ENCODE results near the gene SVEP1. TPM values are rescaled to one million over a fixed set of nuclear protein-coding genes. Genes with fewer than 3 reads are reported as not detected.
"Not testable (repeated sequence)": the region's sequence is repeated elsewhere in the genome, so short reads cannot be mapped to it uniquely, and the experiment has no call there.

Gene SVEP1
- total RNA-seq, 1 donor from 2014 or later: 44.6 TPM

GRCh38 chr9:110578575-110579033, 937 bp downstream of the SVEP1 start:
- DNase-seq: peak; percentile 21

- no peak for DNase-seq
Observed at GRCh38 chr9:110575945-110576344, 3.6 kb downstream of the SVEP1 start.

- DNase-seq: no peak
Observed at GRCh38 chr9:110575169-110575568, 4.4 kb downstream of the SVEP1 start.

- DNase-seq: no peak
Observed at GRCh38 chr9:110573305-110573704, 6.2 kb downstream of the SVEP1 start.

DNA sequence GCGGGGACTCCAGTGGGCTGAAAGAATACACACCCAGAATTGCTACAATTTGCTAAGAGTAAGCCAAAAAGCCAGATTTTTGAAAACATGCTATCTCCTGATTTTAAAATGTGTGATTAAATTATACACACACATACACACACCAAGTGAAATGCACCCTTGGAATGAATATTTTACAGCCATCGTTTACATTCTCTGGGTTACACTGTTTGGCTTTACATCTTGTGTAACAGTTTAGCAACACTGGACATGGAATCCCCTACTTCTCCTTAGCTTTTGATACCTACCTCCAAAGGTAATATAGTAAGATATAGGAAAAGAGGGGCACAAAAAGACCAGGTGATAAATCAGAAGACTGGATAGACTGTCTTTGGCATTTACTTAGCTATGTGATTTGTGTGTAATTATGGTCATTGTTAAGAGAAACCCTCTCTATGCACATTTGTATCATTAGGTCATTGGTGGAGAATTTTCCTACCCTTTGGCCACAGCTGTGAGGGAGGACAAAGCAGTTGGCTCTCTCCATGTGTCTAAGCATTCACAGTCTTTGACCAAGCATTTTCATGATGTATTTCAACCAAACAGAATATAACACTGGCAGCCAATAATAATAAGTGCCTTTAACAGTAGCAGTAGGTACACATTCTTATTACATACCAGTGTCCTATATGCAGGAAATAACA, 7.6 kb downstream of the SVEP1 start:
- DNase-seq: no peak

DNA sequence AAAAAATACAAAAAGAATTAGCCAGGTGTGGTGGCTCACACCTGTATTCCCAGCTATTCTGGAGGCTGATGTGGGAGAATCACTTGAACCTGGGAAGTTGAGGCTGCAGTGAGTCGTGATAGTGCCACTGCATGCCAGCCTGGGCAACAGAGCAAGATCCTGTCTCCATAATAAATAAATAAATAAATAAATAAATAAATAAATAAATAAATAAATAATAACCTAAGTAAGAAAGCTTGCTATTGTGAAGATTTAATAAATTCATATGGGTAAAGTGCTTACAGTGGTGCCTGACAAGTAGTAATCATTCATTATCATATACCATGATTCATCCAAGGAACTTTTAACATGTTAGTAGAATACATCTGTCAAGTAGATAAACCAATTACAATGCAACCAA, 13.4 kb downstream of the SVEP1 start:
- no peak for DNase-seq

DNA sequence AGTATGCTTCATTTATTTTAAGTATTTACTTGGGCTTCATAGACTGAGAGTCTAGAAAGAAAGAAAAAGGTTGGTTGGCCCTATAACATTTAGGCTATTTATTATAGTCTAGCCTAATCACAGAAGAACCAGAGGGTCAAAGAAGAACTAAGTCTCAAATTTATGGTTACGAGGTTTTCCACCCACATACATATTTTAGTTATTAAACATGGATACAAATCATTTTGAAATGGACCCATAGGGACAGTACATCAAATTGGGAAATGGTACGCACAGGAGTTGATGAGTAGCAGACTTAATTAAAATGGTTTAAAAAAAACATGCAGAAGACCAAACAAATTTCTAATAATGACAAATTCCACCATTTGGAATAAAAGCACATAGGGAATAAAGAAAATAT, 17.7 kb downstream of the SVEP1 start:
- no peak for DNase-seq

DNA sequence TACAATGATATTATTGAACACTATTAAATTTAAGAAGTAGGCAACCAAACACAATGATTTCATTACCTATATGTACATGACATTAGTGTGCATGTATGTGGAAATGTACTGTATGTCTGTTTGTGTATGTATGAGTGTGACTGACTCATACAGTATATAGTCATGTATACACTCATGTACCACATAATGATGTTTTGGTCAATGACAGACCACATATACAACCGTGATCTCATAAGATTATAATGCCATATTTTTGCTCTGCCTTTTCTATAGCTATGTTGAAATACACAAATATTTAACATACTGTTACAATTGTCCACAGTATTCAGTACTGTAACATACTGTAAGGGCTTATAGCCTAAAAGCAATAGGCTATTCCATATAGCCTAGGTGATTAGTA, 19.7 kb downstream of the SVEP1 start:
- no peak for DNase-seq

DNA sequence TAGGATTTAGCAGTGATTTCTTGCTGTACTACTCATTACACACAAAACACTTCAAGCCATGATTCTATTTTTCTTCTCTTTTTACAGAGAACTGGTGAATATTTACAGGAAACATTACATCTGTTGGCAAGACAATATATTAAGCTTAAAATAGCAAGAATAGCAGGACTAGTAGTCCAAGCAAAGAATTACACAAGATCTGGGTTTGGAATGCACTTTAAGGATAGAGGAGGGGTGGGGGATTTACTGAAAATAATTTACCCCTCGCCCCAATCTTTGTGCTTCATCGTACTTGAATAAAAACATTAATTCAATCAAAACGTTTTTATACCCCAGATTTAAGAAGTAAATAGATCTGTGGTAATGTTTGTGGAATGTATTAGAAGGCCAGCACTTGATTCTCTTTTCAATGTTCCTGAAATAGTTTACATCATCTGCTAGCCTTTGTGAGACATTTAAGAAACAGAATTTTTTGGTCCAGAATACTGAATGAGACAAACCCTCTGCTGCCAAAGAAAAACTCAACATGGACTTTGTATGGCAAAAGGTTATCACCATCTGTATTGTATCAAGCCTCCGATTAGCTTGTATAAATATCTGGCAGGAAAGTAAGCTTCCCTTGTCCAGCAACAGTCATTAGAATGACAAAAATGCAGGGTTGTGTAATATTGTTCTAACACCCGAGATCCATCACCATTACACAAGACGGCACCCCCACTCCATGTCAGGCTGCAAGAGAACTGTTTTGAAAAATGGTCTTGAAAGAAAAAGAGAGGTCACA, 23.8 kb downstream of the SVEP1 start:
- DNase-seq: peak; percentile 98

DNA sequence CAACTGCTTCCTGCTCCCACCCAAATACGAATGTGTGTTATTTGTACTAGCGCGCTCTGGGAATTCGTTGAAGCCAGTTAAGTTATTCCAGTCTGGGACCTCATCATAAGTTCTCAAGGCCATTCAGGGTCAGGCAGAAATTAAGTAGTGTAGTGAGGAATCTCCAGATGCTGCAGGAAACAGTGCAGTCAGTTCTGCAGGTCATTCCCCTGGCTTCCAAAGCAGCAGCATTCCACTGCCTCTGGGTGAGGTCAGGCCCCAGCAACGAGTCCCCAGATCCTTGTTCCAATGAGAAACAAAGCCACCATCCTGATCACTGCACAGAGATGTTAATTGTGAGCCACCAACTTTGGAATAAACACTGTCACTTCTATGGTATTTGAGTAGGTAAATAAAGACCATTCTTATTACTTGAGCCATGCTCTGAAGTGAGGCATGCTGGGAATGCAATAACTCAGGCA, 33.1 kb downstream of the SVEP1 start:
- no peak for DNase-seq

DNA sequence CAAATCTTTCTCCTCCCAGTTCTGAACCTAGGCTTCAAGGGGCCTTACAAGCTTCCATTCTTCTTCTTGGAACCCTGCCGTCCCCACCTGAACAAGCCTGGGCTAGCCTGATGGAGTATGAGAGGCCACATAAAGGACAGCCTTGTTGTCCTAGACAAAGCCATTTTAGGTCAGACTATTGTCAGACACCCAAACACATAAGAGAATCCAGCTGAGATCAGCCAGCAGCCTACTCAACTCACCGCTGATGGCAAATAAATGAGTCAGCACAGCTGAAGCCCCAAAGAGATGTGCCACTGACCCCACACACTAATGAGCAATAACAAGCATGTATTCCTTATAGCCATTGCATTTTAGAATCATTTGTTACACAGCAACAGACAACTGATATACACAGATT, 33.8 kb downstream of the SVEP1 start:
- no peak for DNase-seq

DNA sequence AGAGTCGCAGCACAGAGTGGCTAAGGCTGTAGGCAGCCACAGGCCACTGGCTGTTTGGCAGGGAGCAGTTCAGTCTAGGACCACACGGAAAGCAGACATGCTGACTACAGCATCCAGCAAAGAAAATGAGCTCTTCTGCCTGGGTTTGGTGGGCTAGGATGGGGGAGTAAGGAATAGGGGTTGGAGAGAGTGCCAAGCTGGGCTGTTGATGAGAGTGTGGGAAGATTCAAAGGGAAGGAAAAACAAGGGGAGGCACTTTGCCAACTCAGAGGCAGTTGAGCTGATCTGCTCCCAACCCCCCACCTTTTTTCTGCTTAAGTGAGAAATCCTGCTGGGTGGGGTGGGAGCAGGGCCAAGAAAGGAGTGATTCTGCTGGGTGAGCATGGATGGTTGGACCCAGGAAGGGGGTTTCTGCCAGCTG, 35.9 kb downstream of the SVEP1 start:
- DNase-seq: peak; percentile 18

- no peak for DNase-seq
Observed at GRCh38 chr9:110541950-110542349, 37.6 kb downstream of the SVEP1 start.

DNA sequence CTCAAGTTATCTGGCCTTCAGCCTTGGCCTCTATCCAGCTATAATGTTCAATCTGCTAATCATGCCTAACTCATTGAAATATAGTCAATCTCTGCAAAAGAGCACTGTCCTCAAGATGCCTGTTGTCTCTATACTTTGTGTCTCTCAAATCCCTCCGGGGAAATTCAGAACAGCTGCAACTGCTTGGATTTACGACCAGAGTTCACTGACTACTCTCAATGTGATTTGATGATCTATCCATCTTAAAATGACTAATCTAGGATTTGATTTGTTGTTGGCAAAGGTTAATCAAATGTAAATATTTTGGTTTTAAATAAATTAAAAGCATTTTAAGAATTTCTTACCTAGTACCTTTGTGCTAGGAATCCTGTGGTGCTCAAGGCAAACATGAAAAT, 40.9 kb downstream of the SVEP1 start:
- peak; percentile 94 for DNase-seq

DNA sequence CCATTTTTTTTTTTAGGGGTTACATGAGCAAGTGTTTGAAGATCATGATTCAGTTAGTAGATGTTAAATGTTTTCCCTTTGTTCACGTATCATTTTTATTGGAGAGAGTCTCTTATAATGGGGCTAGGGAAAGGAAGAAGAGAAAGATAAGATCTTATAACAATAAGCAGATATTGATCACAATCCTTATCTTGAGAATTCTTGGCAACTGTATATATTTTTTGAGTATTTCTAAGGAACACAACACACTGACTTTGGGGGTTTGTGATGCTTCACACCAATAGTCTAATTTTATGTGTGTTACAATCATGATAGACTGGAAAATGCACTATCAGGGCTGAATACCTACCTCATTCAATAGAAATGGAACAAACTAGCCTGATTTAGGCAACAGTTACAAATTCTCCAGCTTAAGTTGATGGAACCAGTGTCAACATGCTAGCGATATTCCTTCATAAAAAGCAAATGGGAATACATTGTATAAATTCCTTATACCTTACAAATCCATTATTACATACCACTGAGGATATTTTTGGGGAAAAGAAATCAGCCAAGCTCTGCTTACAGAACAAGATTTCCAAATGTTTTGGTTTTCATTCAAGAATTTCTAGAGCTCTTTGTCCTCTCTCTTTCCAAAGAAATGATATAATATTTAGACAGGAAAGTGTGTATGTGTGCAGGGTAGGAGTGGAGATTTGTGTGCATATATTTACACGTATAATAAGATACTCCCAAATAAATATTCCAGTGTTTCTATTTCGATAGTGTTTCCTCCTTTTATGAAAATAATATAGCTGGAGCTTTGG, 41.5 kb downstream of the SVEP1 start:
- peak; percentile 94 for DNase-seq

GRCh38 chr9:110536822-110537221, 42.7 kb downstream of the SVEP1 start:
- peak; percentile 91 for DNase-seq

- not testable (repeated sequence) for DNase-seq
Observed at GRCh38 chr9:110534162-110534561, 45.4 kb downstream of the SVEP1 start.

DNA sequence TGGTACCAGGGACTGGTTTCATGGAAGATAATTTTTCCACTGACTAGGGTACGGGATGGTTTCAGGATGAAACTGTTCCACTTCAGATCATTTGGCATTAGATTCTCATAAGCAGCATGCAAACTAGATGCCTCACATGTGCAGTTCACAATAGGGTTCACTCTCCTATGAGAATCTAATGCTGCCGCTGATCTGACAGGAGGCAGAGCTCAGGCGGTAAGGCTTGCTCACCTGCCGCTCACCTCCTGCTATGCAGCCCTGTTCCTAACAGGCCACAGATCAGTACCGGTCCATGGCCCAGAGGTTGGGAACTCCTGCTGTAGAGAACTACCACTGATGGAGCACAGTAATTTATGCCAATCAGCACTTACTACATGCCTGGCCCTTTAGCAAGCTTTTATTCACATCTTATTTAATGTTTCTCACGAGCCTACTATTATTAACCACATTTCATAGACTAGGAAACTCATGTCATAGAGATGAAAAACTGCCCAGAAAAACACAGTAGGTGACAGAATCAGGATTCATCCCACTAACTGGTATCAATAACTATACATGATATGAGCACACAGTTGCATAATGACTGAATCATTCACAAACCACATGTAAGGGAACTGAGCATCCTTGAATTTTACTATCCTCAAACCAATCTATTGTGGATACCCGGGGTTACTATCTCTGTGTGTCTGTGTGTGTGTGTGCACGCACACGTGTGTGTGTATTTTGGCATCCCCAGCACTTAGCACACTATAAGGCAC, 46.5 kb downstream of the SVEP1 start:
- no peak for DNase-seq

- DNase-seq: peak; percentile 34
Observed at GRCh38 chr9:110531776-110532175, 47.8 kb downstream of the SVEP1 start.

GRCh38 chr9:110531241-110531640, 48.3 kb downstream of the SVEP1 start:
- not testable (repeated sequence) for DNase-seq

DNA sequence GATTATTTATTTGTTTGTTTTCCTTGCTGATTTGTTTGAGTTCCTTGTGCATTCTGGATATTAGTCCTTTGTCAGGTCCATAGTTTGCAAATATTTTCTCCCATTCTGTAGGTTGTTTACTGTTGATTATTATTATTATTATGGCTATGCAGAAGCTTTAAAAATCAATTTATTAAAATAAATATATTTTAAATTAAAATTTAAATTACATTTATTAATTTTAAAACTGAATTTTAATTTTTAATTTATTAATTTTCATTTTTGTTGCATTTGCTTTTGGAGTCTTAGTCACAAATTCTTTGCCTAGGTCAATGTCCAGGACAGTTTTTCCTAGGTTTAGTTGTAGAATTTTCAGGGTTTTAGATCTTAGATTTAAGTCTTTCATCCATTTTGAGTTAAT, 50.9 kb downstream of the SVEP1 start:
- DNase-seq: no peak

- DNase-seq: peak; percentile 90
Observed at GRCh38 chr9:110526426-110526825, 53.1 kb downstream of the SVEP1 start.

Data from skin of body (tissue), 2 donors.